Liver (tissue), 9 donors: ENCODE results near the gene SPTBN2. TPM values are rescaled to one million over a fixed set of nuclear protein-coding genes. Genes with fewer than 3 reads are reported as not detected.

Experiments
- DNase-seq: peaks from one replicate; pipeline ENCODE4 v3.0.0-alpha.2; 2017; ENCODE audit warnings: low spot score
- H3K27ac ChIP-seq, 2 donors: one replicate each; pipeline ENCODE4 v1.7.0; 2013; ENCODE audit warnings: inconsistent platforms in 2 of 2, low read length in 2 of 2, control low read depth in 1 of 2, low read depth in 1 of 2, mild to moderate bottlenecking in 1 of 2
- H3K27me3 ChIP-seq, 4 donors: one replicate each; pipeline versions ENCODE4 v1.6.1 to v1.7.0; 2013; ENCODE audit warnings: low read length in 3 of 4, inconsistent platforms in 1 of 4, mild to moderate bottlenecking in 1 of 4, moderate library complexity in 1 of 4; ENCODE audit not compliant: control insufficient read depth in 4 of 4, insufficient read depth in 4 of 4
- H3K36me3 ChIP-seq, 4 donors: one replicate each; pipeline versions ENCODE4 v1.6.1 to v1.7.0; 2013; ENCODE audit warnings: low read length in 3 of 4, mild to moderate bottlenecking in 3 of 4, low read depth in 1 of 4, moderate library complexity in 1 of 4; ENCODE audit not compliant: control insufficient read depth in 4 of 4, insufficient read depth in 3 of 4
- H3K4me1 ChIP-seq, 4 donors: one replicate each; pipeline versions ENCODE4 v1.6.1 to v1.7.0; 2013; ENCODE audit warnings: low read length in 3 of 4, mild to moderate bottlenecking in 3 of 4, moderate library complexity in 1 of 4; ENCODE audit not compliant: control insufficient read depth in 4 of 4, insufficient read depth in 4 of 4
- H3K4me3 ChIP-seq, 3 donors: one replicate each; pipeline versions ENCODE4 v1.6.1 to v1.7.0; 2013; ENCODE audit warnings: low read length in 3 of 3, control low read depth in 1 of 3, low read depth in 1 of 3, mild to moderate bottlenecking in 1 of 3
- H3K9ac ChIP-seq, 2 donors: one replicate each; pipeline ENCODE4 v1.7.0; 2013; ENCODE audit warnings: low read length in 2 of 2, mild to moderate bottlenecking in 2 of 2, moderate library complexity in 2 of 2, control low read depth in 1 of 2, low read depth in 1 of 2
- H3K9me3 ChIP-seq, 4 donors: one replicate each; pipeline versions ENCODE4 v1.6.1 to v1.7.0; 2013; ENCODE audit warnings: low read length in 3 of 4; ENCODE audit not compliant: control insufficient read depth in 4 of 4
- EGR1 ChIP-seq, 2 donors: IDR thresholded peaks; 2 replicates each; pipeline ENCODE4 v1.6.1; 2016 to 2018; ENCODE audit warnings: antibody characterized with exemption in 2 of 2, low read depth in 2 of 2
- FOXA1 ChIP-seq: IDR thresholded peaks from 2 replicates; pipeline ENCODE4 v1.6.1; 2016; ENCODE audit warnings: antibody characterized with exemption
- FOXA2 ChIP-seq: IDR thresholded peaks from 2 replicates; pipeline ENCODE4 v1.6.1; 2016; ENCODE audit warnings: antibody characterized with exemption
- GABPA ChIP-seq, 2 donors: IDR thresholded peaks in 1 of 2; conservative IDR thresholded peaks in 1 of 2; 2 replicates each; pipeline ENCODE4 v1.6.1; 2016; ENCODE audit warnings: antibody characterized with exemption in 2 of 2, mild to moderate bottlenecking in 1 of 2, moderate library complexity in 1 of 2
- HNF4A ChIP-seq, 2 donors: conservative IDR thresholded peaks; 2 replicates each; pipeline ENCODE4 v1.6.1; 2016; ENCODE audit warnings: antibody characterized with exemption in 2 of 2, mild to moderate bottlenecking in 2 of 2
- HNF4G ChIP-seq: IDR thresholded peaks from 2 replicates; pipeline ENCODE4 v1.6.1; 2016; ENCODE audit warnings: antibody characterized with exemption
- JUND ChIP-seq, 2 donors: IDR thresholded peaks; 2 replicates each; pipeline ENCODE4 v1.6.1; 2016; ENCODE audit warnings: antibody characterized with exemption in 2 of 2
- NR2F2 ChIP-seq: IDR thresholded peaks from 2 replicates; pipeline ENCODE4 v1.6.1; 2016; ENCODE audit warnings: antibody characterized with exemption
- RAD21 ChIP-seq, 2 donors: IDR thresholded peaks; 2 replicates each; pipeline ENCODE4 v1.6.1; 2016; ENCODE audit warnings: antibody characterized with exemption in 2 of 2, mild to moderate bottlenecking in 2 of 2
- RXRA ChIP-seq, 2 donors: IDR thresholded peaks; 2 replicates each; pipeline ENCODE4 v1.6.1; 2017 to 2018; ENCODE audit warnings: antibody characterized with exemption in 2 of 2, mild to moderate bottlenecking in 1 of 2
- SP1 ChIP-seq: IDR thresholded peaks from 2 replicates; pipeline ENCODE4 v1.6.1; 2018; ENCODE audit warnings: antibody characterized with exemption, mild to moderate bottlenecking
- TAF1 ChIP-seq: conservative IDR thresholded peaks from 2 replicates; pipeline ENCODE4 v1.6.1; 2016; ENCODE audit warnings: antibody characterized with exemption, mild to moderate bottlenecking
- YY1 ChIP-seq: IDR thresholded peaks from 2 replicates; pipeline ENCODE4 v1.6.1; 2016; ENCODE audit warnings: antibody characterized with exemption, mild to moderate bottlenecking
- WGBS: extraction: QIAGEN DNeasy Blood & Tissue Kit; methylation state at CpG from one replicate; pipeline ENCODE4 v1.1.7; 2013; 5-methylcytosine and 5-hydroxymethylcytosine counted together
- polyA plus RNA-seq, 2 donors: library from polyadenylated mRNA; stranded (reverse) in 1 of 2; unstranded in 1 of 2; fragments of 200-250 nt in 1 of 2; fragments of >200 nt in 1 of 2; fragmentation: Nextera tagmentation in 1 of 2; extraction: Ambion mirVana in 1 of 2; gene quantifications; one replicate each; pipeline versions ENCODE4 v1.2.1 to v1.2.3, GENCODE V29; 2013 to 2015
- total RNA-seq, 2 donors: library from RNA; depleted of rRNA; stranded (reverse); fragments of >200 nt; gene quantifications; one replicate each; pipeline ENCODE4 v1.2.3, GENCODE V29; 2014
- TF ChIP-seq, protein P1 (sequence below): IDR thresholded peaks from 2 replicates; pipeline ENCODE4 v1.6.1; 2016; ENCODE audit warnings: antibody characterized with exemption, mild to moderate bottlenecking
- TF ChIP-seq, protein P2 (sequence below): IDR thresholded peaks from 2 replicates; pipeline ENCODE4 v1.6.1; 2016; ENCODE audit warnings: antibody characterized with exemption
- TF ChIP-seq, protein P3 (sequence below): IDR thresholded peaks from 2 replicates; pipeline ENCODE4 v1.6.1; 2016; ENCODE audit warnings: antibody characterized with exemption
- TF ChIP-seq, protein P4 (sequence below): IDR thresholded peaks from 2 replicates; pipeline ENCODE4 v1.6.1; 2016; ENCODE audit warnings: antibody characterized with exemption
- TF ChIP-seq, protein P5 (sequence below): fragments of 150-350 bp; IDR thresholded peaks from 2 replicates; pipeline ENCODE4 v1.5.1; 2017; ENCODE audit warnings: improper control_type of control experiment, low read depth, low read length; ENCODE audit not compliant: missing input control
- donor health status: healthy.
- donor health status: healthy.
- donor health status: healthy.
- donor health status: healthy.
- donor health status: healthy.

SPTBN2 gene
- total and polyA plus RNA-seq, 4 donors: 9.6 to 103 (median 22.6) TPM

DNA sequence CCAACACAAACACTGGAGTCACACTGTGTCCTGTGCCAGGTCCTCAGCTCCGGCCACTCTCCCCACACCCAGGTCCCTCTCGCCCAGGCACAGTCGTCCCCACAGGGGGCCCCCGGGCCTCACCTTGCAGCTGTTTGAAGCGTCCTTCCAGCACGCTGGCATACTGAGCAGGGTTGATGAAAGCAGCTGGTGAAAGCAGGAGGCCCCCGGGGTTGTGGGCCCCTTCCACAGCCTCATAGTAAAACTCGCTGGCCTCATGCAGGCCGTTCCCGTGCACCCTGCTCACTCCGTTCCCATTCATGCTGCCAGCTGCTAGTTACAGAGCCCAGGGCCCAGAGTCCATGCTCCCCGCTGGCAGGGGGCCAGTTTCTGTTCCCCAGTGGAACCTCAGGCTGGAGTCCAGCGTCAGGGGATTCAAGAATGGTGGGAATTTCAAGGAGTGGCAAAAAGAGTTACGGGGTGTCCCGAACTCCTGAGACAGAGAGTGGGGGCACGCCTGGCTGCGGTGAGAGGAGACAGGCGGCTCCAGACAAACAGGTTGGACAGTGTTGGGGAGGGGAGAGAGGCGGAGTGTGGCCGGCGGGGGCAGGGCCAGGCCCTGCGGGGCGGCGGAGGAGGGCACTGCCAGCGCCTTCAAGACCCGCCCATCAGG lies 10.6 kb downstream of the SPTBN2 start:
- 27% methylated on average over 26 of the region's 26 CpGs for WGBS
- peaks cover 3 to 19% (median 15%) of the 10 kb centered on the region in 4 donors for H3K36me3 ChIP-seq
- TF ChIP-seq FOXA2 (no peak), EGR1 (IDR thresholded peaks at IDR 0.05; ENCODE audit: low read depth in 2 of 2) (no peak), JUND (IDR thresholded peaks at IDR 0.05) (no peak), NR2F2 (no peak), RAD21 (IDR thresholded peaks at IDR 0.05) (peak; percentile 45 to 47), YY1 (peak; percentile 15), HNF4A (conservative IDR thresholded peaks at IDR 0.05) (peak; percentile 70 to 78), GABPA (IDR thresholded peaks at IDR 0.05 in 1 of 2, conservative IDR thresholded peaks at IDR 0.05 in 1 of 2) (no peak), SP1 (peak; percentile 54), TAF1 (no peak), RXRA (IDR thresholded peaks at IDR 0.05) (peak in 1 of 2 donors; percentile 57), FOXA1 (no peak), HNF4G (no peak)
- TF ChIP-seq, protein P1, sequence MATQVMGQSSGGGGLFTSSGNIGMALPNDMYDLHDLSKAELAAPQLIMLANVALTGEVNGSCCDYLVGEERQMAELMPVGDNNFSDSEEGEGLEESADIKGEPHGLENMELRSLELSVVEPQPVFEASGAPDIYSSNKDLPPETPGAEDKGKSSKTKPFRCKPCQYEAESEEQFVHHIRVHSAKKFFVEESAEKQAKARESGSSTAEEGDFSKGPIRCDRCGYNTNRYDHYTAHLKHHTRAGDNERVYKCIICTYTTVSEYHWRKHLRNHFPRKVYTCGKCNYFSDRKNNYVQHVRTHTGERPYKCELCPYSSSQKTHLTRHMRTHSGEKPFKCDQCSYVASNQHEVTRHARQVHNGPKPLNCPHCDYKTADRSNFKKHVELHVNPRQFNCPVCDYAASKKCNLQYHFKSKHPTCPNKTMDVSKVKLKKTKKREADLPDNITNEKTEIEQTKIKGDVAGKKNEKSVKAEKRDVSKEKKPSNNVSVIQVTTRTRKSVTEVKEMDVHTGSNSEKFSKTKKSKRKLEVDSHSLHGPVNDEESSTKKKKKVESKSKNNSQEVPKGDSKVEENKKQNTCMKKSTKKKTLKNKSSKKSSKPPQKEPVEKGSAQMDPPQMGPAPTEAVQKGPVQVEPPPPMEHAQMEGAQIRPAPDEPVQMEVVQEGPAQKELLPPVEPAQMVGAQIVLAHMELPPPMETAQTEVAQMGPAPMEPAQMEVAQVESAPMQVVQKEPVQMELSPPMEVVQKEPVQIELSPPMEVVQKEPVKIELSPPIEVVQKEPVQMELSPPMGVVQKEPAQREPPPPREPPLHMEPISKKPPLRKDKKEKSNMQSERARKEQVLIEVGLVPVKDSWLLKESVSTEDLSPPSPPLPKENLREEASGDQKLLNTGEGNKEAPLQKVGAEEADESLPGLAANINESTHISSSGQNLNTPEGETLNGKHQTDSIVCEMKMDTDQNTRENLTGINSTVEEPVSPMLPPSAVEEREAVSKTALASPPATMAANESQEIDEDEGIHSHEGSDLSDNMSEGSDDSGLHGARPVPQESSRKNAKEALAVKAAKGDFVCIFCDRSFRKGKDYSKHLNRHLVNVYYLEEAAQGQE: no peak
- TF ChIP-seq, protein P2, sequence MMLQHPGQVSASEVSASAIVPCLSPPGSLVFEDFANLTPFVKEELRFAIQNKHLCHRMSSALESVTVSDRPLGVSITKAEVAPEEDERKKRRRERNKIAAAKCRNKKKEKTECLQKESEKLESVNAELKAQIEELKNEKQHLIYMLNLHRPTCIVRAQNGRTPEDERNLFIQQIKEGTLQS: no peak
- TF ChIP-seq, protein P3, sequence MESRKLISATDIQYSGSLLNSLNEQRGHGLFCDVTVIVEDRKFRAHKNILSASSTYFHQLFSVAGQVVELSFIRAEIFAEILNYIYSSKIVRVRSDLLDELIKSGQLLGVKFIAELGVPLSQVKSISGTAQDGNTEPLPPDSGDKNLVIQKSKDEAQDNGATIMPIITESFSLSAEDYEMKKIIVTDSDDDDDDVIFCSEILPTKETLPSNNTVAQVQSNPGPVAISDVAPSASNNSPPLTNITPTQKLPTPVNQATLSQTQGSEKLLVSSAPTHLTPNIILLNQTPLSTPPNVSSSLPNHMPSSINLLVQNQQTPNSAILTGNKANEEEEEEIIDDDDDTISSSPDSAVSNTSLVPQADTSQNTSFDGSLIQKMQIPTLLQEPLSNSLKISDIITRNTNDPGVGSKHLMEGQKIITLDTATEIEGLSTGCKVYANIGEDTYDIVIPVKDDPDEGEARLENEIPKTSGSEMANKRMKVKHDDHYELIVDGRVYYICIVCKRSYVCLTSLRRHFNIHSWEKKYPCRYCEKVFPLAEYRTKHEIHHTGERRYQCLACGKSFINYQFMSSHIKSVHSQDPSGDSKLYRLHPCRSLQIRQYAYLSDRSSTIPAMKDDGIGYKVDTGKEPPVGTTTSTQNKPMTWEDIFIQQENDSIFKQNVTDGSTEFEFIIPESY: no peak
- TF ChIP-seq, protein P4, sequence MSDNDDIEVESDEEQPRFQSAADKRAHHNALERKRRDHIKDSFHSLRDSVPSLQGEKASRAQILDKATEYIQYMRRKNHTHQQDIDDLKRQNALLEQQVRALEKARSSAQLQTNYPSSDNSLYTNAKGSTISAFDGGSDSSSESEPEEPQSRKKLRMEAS: no peak
- TF ChIP-seq, protein P5, sequence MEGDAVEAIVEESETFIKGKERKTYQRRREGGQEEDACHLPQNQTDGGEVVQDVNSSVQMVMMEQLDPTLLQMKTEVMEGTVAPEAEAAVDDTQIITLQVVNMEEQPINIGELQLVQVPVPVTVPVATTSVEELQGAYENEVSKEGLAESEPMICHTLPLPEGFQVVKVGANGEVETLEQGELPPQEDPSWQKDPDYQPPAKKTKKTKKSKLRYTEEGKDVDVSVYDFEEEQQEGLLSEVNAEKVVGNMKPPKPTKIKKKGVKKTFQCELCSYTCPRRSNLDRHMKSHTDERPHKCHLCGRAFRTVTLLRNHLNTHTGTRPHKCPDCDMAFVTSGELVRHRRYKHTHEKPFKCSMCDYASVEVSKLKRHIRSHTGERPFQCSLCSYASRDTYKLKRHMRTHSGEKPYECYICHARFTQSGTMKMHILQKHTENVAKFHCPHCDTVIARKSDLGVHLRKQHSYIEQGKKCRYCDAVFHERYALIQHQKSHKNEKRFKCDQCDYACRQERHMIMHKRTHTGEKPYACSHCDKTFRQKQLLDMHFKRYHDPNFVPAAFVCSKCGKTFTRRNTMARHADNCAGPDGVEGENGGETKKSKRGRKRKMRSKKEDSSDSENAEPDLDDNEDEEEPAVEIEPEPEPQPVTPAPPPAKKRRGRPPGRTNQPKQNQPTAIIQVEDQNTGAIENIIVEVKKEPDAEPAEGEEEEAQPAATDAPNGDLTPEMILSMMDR: peak; percentile 39
- no peak overlapping the region for H3K9ac ChIP-seq
- H3K4me1 ChIP-seq: peaks cover 3 to 55% (median 42%) of the 10 kb centered on the region in 4 donors
- H3K9me3 ChIP-seq: no peaks in the 10 kb centered on the region
- peak overlapping the region; percentile 51 to 76 for H3K27ac ChIP-seq
- H3K27me3 ChIP-seq: no peaks in the 10 kb centered on the region
- no peak for DNase-seq
- peak overlapping the region; percentile 4 to 62 (median 37) for H3K4me3 ChIP-seq
